ENCODE measurements around the gene SYMPK.

- TF ChIP-seq CTCF (IDR thresholded peaks at IDR 0.05): no peak
- no peak for TF ChIP-seq POLR2A (IDR thresholded peaks at IDR 0.05)
- TF ChIP-seq POLR2AphosphoS5 (IDR thresholded peaks at IDR 0.05): no peak
- TF ChIP-seq EP300 (IDR thresholded peaks at IDR 0.05): no peak
These were observed 96.0 kb downstream of the SYMPK start for GRCh38 chr19:45766869-45767346.

Measured in suprapubic skin (tissue), 4 donors.